ENCODE measurements around the gene ITPKB.

The ITPKB gene

GRCh38 chr1:226606311-226607267 lies 132.5 kb downstream of the ITPKB start:
- no peak overlapping the region for H3K4me3 ChIP-seq (ENCODE audit: low read depth, low read length)
- TF ChIP-seq CTCF (IDR thresholded peaks at IDR 0.05; ENCODE audit: low read depth, low read length), result no peak
- no peak for TF ChIP-seq MAX (IDR thresholded peaks at IDR 0.05; ENCODE audit: low read depth, low read length)
- TF ChIP-seq MYC (IDR thresholded peaks at IDR 0.05; ENCODE audit: low read depth, low read length), result no peak
- TF ChIP-seq POLR2A (IDR thresholded peaks at IDR 0.05; ENCODE audit: extremely low read depth, insufficient read length), result no peak
- no peak for DNase-seq (ENCODE audit: low read depth)

DNA sequence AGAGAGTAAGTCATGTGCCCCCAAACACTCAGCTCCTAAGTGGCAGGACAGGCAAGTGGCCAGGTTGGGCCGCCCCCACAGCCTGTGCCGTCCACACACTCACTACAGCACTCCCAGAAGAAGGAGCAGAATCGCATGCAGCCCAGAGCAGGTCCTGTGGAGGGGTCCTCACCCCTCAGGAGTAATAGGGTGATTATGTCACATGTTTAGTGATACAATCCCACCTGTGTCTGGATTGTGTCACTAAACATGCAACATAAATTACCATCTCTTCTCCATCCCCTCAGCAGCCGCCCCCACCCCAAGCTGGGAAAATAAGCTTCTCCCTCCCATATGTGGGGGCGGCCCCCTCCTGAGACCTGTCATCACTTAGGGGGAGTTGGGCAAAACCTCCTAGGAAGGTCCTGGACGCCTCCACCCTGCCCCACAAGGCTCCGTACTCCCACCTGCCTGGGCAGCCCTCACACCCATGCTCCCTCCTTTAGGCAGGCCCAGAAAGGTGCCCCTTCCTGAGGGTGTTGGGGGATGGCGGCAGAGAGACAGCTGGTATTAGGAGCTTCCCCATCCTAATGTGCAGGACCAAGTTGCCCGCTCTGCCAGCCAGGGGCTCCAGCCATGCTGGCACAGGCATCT lies 133.6 kb downstream of the ITPKB start:
- no peak overlapping the region for H3K4me3 ChIP-seq (ENCODE audit: low read depth, low read length)
- TF ChIP-seq CTCF (IDR thresholded peaks at IDR 0.05; ENCODE audit: low read depth, low read length) (no peak), MAX (IDR thresholded peaks at IDR 0.05; ENCODE audit: low read depth, low read length) (no peak), POLR2A (IDR thresholded peaks at IDR 0.05; ENCODE audit: extremely low read depth, insufficient read length) (no peak), MYC (IDR thresholded peaks at IDR 0.05; ENCODE audit: low read depth, low read length) (no peak)
- DNase-seq (ENCODE audit: low read depth), result no peak

DNA sequence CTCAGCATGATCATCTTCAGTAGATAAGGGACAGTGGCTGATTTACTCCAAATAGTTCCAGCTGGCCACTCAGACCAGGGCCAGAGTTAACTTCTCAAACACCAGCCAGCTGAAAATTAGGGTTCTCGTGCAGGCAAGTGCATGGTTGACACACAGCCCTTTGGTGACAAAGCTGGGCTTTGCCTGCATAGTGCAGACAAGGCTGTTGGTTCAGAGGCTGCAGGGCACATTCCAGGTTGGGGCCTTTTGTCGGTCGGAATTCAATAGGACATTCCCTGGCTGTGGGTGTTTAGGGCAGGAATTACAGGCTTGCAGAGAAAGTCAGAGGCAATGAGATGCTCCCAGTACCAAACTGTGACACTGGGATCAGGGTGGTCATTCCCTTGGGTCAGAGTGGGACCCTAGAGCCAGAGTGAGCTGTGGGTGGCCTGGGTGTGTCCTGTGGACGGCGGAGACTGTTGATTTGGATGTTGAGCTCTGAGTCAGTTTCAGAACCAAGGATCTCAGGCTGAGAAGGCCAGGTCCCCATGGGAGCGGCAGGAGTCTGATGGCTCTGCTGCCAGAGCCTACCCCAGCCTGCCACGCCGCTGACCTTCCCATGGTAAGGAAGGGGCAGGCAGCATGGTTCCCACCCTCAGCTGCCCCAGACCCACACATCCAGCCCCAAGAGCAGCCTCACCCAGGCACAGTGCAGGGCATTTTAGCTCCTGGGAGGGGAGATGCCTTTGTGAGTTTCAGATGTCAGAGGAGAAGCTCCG lies 134.3 kb downstream of the ITPKB start:
- H3K4me3 ChIP-seq (ENCODE audit: low read depth, low read length), result no peak overlapping the region
- DNase-seq (ENCODE audit: low read depth), result no peak
- TF ChIP-seq MAX (IDR thresholded peaks at IDR 0.05; ENCODE audit: low read depth, low read length) (no peak), CTCF (IDR thresholded peaks at IDR 0.05; ENCODE audit: low read depth, low read length) (no peak), POLR2A (IDR thresholded peaks at IDR 0.05; ENCODE audit: extremely low read depth, insufficient read length) (no peak), MYC (IDR thresholded peaks at IDR 0.05; ENCODE audit: low read depth, low read length) (no peak)

GRCh38 chr1:226603858-226604559 lies 135.1 kb downstream of the ITPKB start:
- DNase-seq (ENCODE audit: low read depth), result no peak
- TF ChIP-seq MYC (IDR thresholded peaks at IDR 0.05; ENCODE audit: low read depth, low read length) (no peak), MAX (IDR thresholded peaks at IDR 0.05; ENCODE audit: low read depth, low read length) (no peak), POLR2A (IDR thresholded peaks at IDR 0.05; ENCODE audit: extremely low read depth, insufficient read length) (no peak), CTCF (IDR thresholded peaks at IDR 0.05; ENCODE audit: low read depth, low read length) (no peak)
- H3K4me3 ChIP-seq (ENCODE audit: low read depth, low read length), result no peak overlapping the region
